NB4 (cell line): ENCODE results near the gene OS9.

Experiments
- POLR2A ChIP-seq: IDR thresholded peaks from 2 replicates; pipeline ENCODE4 v1.6.1; 2011; ENCODE audit warnings: mild to moderate bottlenecking; ENCODE audit not compliant: insufficient read length; ENCODE audit errors: extremely low read depth
- TF ChIP-seq, protein P1 (sequence below): IDR thresholded peaks from one replicate; pipeline ENCODE4 v1.5.1; 2012; ENCODE audit warnings: low read depth, low read length
- TF ChIP-seq, protein P2 (sequence below): IDR thresholded peaks from 2 replicates; pipeline ENCODE4 v1.6.1; 2011; ENCODE audit warnings: low read depth, low read length

DNA sequence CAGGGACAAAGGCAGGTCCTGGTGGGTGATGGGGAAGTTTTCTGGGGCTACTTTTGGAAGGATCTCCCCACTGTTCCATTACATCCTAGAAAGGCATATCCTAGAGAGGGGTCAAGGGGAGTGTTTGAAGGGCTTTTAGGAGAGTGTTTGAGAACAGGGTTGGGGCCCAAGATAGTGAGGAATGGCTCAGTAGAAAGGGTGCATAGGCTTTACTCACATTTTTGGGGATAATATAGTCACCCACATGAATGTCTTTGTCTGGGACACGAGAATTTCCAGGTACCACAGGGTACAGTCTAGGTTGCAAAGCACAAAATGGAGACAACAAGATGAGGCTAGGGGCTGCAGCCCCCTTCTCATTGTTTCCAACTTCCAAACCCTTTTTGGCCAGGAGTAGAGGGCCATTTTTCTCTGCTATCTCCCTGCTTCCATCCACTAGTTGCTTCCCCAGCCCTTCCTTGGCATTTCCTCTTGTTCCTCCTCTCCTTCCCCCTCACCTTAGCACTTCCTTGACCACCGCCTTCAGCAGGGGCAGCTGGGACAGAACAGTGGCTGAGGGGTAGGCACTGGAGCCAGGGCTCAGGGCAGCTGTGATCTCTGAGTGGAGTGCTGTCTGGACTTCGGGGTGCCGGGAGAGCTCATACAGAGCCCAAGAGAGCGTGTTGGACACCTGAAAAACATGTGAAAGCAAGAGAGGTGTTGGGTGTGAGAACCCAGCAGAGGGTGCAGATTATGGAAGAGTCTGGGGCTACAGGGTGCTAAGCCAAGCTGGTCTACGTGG, 70.1 kb downstream of the OS9 start:
- TF ChIP-seq, protein P1, sequence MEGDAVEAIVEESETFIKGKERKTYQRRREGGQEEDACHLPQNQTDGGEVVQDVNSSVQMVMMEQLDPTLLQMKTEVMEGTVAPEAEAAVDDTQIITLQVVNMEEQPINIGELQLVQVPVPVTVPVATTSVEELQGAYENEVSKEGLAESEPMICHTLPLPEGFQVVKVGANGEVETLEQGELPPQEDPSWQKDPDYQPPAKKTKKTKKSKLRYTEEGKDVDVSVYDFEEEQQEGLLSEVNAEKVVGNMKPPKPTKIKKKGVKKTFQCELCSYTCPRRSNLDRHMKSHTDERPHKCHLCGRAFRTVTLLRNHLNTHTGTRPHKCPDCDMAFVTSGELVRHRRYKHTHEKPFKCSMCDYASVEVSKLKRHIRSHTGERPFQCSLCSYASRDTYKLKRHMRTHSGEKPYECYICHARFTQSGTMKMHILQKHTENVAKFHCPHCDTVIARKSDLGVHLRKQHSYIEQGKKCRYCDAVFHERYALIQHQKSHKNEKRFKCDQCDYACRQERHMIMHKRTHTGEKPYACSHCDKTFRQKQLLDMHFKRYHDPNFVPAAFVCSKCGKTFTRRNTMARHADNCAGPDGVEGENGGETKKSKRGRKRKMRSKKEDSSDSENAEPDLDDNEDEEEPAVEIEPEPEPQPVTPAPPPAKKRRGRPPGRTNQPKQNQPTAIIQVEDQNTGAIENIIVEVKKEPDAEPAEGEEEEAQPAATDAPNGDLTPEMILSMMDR, result no peak
- no peak for TF ChIP-seq POLR2A
- TF ChIP-seq, protein P2, sequence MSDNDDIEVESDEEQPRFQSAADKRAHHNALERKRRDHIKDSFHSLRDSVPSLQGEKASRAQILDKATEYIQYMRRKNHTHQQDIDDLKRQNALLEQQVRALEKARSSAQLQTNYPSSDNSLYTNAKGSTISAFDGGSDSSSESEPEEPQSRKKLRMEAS, result no peak
